ES-I3 (cell line): ENCODE measurements around the gene ZNF391.
"Not testable (repeated sequence)": the region's sequence is repeated elsewhere in the genome, so short reads cannot be mapped to it uniquely, and the experiment has no call there.

Source experiments
- H3K36me3 ChIP-seq: 2 replicates; pipeline ENCODE4 v1.6.1; 2013; ENCODE audit warnings: mild to moderate bottlenecking, low read length, control low read depth, moderate library complexity; ENCODE audit not compliant: insufficient read depth
- H3K4me1 ChIP-seq: 2 replicates; pipeline ENCODE4 v1.6.1; 2013; ENCODE audit warnings: mild to moderate bottlenecking, control low read depth, low read length; ENCODE audit not compliant: insufficient read depth
- H3K9ac ChIP-seq: 2 replicates; pipeline ENCODE4 v1.6.1; 2013; ENCODE audit warnings: low read depth, mild to moderate bottlenecking, low read length, moderate library complexity
- H3K9me3 ChIP-seq: 2 replicates; pipeline ENCODE4 v1.6.1; 2013; ENCODE audit warnings: mild to moderate bottlenecking, low read length, moderate library complexity; ENCODE audit not compliant: control insufficient read depth, insufficient read depth

Gene ZNF391

GRCh38 chr6:27400877-27401642 is 12.5 kb downstream of the ZNF391 start:
- peaks cover 35% of the 10 kb centered on the region for H3K9me3 ChIP-seq
- no peak overlapping the region for H3K9ac ChIP-seq
- H3K36me3 ChIP-seq: peaks cover 13% of the 10 kb centered on the region; the same call in 1 of the 2 replicates
- no peaks in the 10 kb centered on the region for H3K4me1 ChIP-seq

- H3K9ac ChIP-seq: no peak overlapping the region
- peaks cover 5% of the 10 kb centered on the region; the same call in 1 of the 2 replicates for H3K36me3 ChIP-seq
- peaks cover 14% of the 10 kb centered on the region for H3K9me3 ChIP-seq
- no peaks in the 10 kb centered on the region for H3K4me1 ChIP-seq
These were observed 17.5 kb downstream of the ZNF391 start for GRCh38 chr6:27406085-27406484.

GRCh38 chr6:27407153-27407814 is 18.7 kb downstream of the ZNF391 start:
- H3K36me3 ChIP-seq: no peaks in the 10 kb centered on the region
- no peaks in the 10 kb centered on the region for H3K4me1 ChIP-seq
- no peak overlapping the region for H3K9ac ChIP-seq
- H3K9me3 ChIP-seq: peaks cover 5% of the 10 kb centered on the region

- peaks cover 3% of the 10 kb centered on the region; the same call in 1 of the 2 replicates for H3K9me3 ChIP-seq
- no peak overlapping the region for H3K9ac ChIP-seq
- H3K36me3 ChIP-seq: no peaks in the 10 kb centered on the region
- no peaks in the 10 kb centered on the region for H3K4me1 ChIP-seq
These were observed 25.7 kb downstream of the ZNF391 start for GRCh38 chr6:27414300-27414699.

- H3K9me3 ChIP-seq: peaks cover 3% of the 10 kb centered on the region; the same call in 1 of the 2 replicates
- no peaks in the 10 kb centered on the region for H3K4me1 ChIP-seq
- H3K36me3 ChIP-seq: no peaks in the 10 kb centered on the region
- H3K9ac ChIP-seq: no peak overlapping the region
These were observed 26.4 kb downstream of the ZNF391 start for GRCh38 chr6:27414996-27415395.

- H3K36me3 ChIP-seq: no peaks in the 10 kb centered on the region
- no peak overlapping the region for H3K9ac ChIP-seq
- peaks cover 3% of the 10 kb centered on the region; the same call in 1 of the 2 replicates for H3K9me3 ChIP-seq
- no peaks in the 10 kb centered on the region for H3K4me1 ChIP-seq
These were observed 27.3 kb downstream of the ZNF391 start for GRCh38 chr6:27415898-27416297.

- H3K9me3 ChIP-seq: peaks cover 3% of the 10 kb centered on the region; the same call in 1 of the 2 replicates
- no peaks in the 10 kb centered on the region for H3K4me1 ChIP-seq
- no peaks in the 10 kb centered on the region for H3K36me3 ChIP-seq
- H3K9ac ChIP-seq: no peak overlapping the region
These were observed 30.8 kb downstream of the ZNF391 start for GRCh38 chr6:27419363-27419762.

- Histone ChIP-seq H3K36me3 (no peaks in the 10 kb centered on the region), H3K9me3 (peaks cover 2% of the 10 kb centered on the region; the same call in 1 of the 2 replicates), H3K4me1 (no peaks in the 10 kb centered on the region), H3K9ac (no peak overlapping the region)
These were observed 34.2 kb downstream of the ZNF391 start for GRCh38 chr6:27422651-27423332.

- H3K9me3 ChIP-seq, H3K4me1 ChIP-seq, H3K9ac ChIP-seq, H3K36me3 ChIP-seq: not testable (repeated sequence)
These were observed 36.3 kb downstream of the ZNF391 start for GRCh38 chr6:27424851-27425250.

- H3K9me3 ChIP-seq: peaks cover 2% of the 10 kb centered on the region; the same call in 1 of the 2 replicates
- no peak overlapping the region for H3K9ac ChIP-seq
- no peaks in the 10 kb centered on the region for H3K36me3 ChIP-seq
- H3K4me1 ChIP-seq: no peaks in the 10 kb centered on the region
These were observed 37.6 kb downstream of the ZNF391 start for GRCh38 chr6:27426045-27426620.

GRCh38 chr6:27428502-27428901 is 39.9 kb downstream of the ZNF391 start:
- no peaks in the 10 kb centered on the region for H3K4me1 ChIP-seq
- peaks cover 2% of the 10 kb centered on the region; the same call in 1 of the 2 replicates for H3K9me3 ChIP-seq
- H3K9ac ChIP-seq: no peak overlapping the region
- no peaks in the 10 kb centered on the region for H3K36me3 ChIP-seq

- Histone ChIP-seq H3K36me3 (no peaks in the 10 kb centered on the region), H3K4me1 (no peaks in the 10 kb centered on the region), H3K9me3 (peaks cover 2% of the 10 kb centered on the region; the same call in 1 of the 2 replicates), H3K9ac (no peak overlapping the region)
These were observed 40.4 kb downstream of the ZNF391 start for GRCh38 chr6:27428966-27429365.

GRCh38 chr6:27433714-27434113 is 45.2 kb downstream of the ZNF391 start:
- Histone ChIP-seq H3K9ac (no peak overlapping the region), H3K4me1 (no peaks in the 10 kb centered on the region), H3K9me3 (no peaks in the 10 kb centered on the region; the same call in 1 of the 2 replicates), H3K36me3 (no peaks in the 10 kb centered on the region)

- H3K9me3 ChIP-seq: no peaks in the 10 kb centered on the region; the same call in 1 of the 2 replicates
- no peak overlapping the region for H3K9ac ChIP-seq
- no peaks in the 10 kb centered on the region for H3K4me1 ChIP-seq
- no peaks in the 10 kb centered on the region for H3K36me3 ChIP-seq
These were observed 50.8 kb downstream of the ZNF391 start for GRCh38 chr6:27439371-27439770.
